ENCODE data around the gene ATRAID.
A peak's percentile ranks its signal among the peaks of the same experiment; 100 is the strongest.
"Not testable (repeated sequence)": the region's sequence is repeated elsewhere in the genome, so short reads cannot be mapped to it uniquely, and the experiment has no call there.

ATRAID gene

GRCh38 chr2:27211943-27212625 lies at the start of gene ATRAID, which contains the start of gene SLC5A6:
Gene ATRAID (plus strand): TSS chr2:27212041. CDS start chr2:27212369, 328 bp downstream.
Gene SLC5A6 (minus strand): TSS chr2:27212268. CDS start chr2:27207650, 4,618 bp downstream.
- DNase-seq = peak; percentile 87

GRCh38 chr2:27162151-27163121 lies 49.4 kb upstream of the ATRAID start:
- DNase-seq = no peak

GRCh38 chr2:27164960-27165763 lies 46.7 kb upstream of the ATRAID start:
- no peak for DNase-seq

- no peak for DNase-seq
Observed at GRCh38 chr2:27170581-27171337, 41.1 kb upstream of the ATRAID start.

GRCh38 chr2:27171351-27171848 lies 40.4 kb upstream of the ATRAID start:
- DNase-seq = no peak

- DNase-seq = peak; percentile 13
Observed at GRCh38 chr2:27174638-27175037, 37.2 kb upstream of the ATRAID start.

GRCh38 chr2:27175330-27175729 lies 36.5 kb upstream of the ATRAID start:
- no peak for DNase-seq

GRCh38 chr2:27175781-27176180 lies 36.1 kb upstream of the ATRAID start:
- DNase-seq = not testable (repeated sequence)

GRCh38 chr2:27177441-27178351 lies 34.1 kb upstream of the ATRAID start:
- no peak for DNase-seq

GRCh38 chr2:27178469-27178868 lies 33.4 kb upstream of the ATRAID start:
- DNase-seq = no peak

- DNase-seq = no peak
Observed at GRCh38 chr2:27179344-27180000, 32.4 kb upstream of the ATRAID start.

- DNase-seq = peak; percentile 74
Observed at GRCh38 chr2:27182346-27182745, 29.5 kb upstream of the ATRAID start.

- no peak for DNase-seq
Observed at GRCh38 chr2:27184115-27184514, 27.7 kb upstream of the ATRAID start.

- peak; percentile 83 for DNase-seq
Observed at GRCh38 chr2:27185331-27186026, 26.4 kb upstream of the ATRAID start.

- DNase-seq = no peak
Observed at GRCh38 chr2:27186613-27187345, 25.1 kb upstream of the ATRAID start.

GRCh38 chr2:27189989-27190388 lies 21.9 kb upstream of the ATRAID start:
- DNase-seq = no peak

- DNase-seq = peak; percentile 64
Observed at GRCh38 chr2:27191070-27191829, 20.6 kb upstream of the ATRAID start.
